ENCODE results near the gene SCGB3A2.

The SCGB3A2 gene

DNA sequence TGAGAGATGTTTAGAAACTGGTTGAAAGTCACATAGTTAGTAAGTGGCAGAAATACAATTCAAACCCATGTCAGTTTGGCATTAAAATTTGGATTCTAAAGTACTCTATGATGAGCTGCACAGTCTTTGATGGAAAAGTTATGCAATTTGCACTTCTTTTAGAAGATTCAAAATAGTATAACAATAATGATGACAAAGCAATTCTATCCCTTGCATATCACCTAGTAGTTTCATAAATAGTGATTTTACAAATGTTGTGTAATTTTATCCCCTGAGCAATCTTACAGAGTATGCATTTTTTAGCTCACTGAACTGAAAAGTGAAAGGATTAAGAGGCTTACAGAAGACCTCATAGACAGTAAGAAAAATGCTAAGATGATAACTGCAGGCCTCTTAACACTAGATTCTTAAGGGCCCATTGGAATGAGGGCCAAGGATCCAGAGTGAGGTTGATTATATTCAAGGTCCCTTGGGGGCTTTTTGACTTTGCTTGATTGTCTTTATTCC is 24.2 kb downstream of the SCGB3A2 start:
- in situ Hi-C loops (cut with MboI; ENCODE audit: low sequenced_read_pairs) = no loop called here

DNA sequence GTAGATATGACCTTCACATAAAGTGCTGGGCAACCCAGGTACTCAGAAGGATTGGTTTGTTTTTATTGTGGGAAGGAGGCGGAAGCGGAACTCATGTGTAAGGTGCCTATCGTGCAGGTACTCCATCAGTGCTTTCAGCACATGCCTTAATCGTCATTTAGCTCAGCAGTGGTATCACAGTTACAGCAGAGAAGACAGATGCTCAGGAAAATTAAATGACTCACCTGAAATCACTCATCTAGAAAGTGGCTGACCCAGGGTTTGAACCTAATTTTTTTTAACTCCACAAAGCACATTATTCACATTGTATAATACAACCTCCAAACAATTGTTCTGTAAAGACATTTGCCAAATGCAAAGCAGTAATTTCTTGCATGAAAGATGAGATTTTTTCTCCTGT is 25.6 kb downstream of the SCGB3A2 start:
- in situ Hi-C loops (cut with MboI; ENCODE audit: low sequenced_read_pairs) = no loop called here

GRCh38 chr5:147906326-147907095 is 28.0 kb downstream of the SCGB3A2 start, which contains the start of gene C5orf46:
TSS of gene C5orf46 (minus strand) at chr5:147906538. CDS start at chr5:147906501, 37 bp downstream.
- in situ Hi-C loops (cut with MboI; ENCODE audit: low sequenced_read_pairs) = no loop called here

GRCh38 chr5:147911427-147911826 is 32.9 kb downstream of the SCGB3A2 start:
- in situ Hi-C loops (cut with MboI; ENCODE audit: low sequenced_read_pairs) = no loop called here

GRCh38 chr5:147912011-147912410 is 33.5 kb downstream of the SCGB3A2 start:
- in situ Hi-C loops (cut with MboI; ENCODE audit: low sequenced_read_pairs) = no loop called here

GRCh38 chr5:147913786-147914185 is 35.3 kb downstream of the SCGB3A2 start:
- in situ Hi-C loops (cut with MboI; ENCODE audit: low sequenced_read_pairs) = no loop called here

DNA sequence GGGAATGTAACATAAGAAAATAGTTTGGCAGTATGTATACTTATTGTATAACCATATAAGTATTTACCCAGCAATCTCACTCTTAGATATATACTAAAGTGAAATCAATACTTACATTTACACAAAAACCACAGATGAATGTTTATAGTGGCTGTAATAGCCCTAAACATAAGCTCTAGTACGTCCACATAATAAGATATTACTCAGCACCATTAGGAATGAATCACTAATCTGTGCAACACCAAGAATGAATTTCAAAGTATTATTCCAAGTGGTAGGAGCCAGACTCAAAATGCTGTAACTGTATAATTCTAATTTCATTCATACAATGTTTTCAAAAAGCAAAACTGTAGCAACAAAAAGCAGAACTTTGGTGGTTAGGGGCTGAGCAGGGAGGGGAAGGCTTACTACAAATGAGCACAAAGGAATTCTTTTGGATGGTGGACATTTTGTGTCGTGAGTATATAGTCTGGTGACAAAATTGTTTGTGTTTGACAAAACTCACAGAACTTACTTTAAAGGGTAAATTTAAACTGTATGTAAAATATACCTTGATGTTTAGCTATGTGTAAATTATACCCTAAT is 39.7 kb downstream of the SCGB3A2 start:
- in situ Hi-C loops (cut with MboI; ENCODE audit: low sequenced_read_pairs) = no loop called here

GRCh38 chr5:147918899-147919298 is 40.4 kb downstream of the SCGB3A2 start:
- in situ Hi-C loops (cut with MboI; ENCODE audit: low sequenced_read_pairs) = no loop called here

GRCh38 chr5:147920420-147921030 is 42.0 kb downstream of the SCGB3A2 start:
- in situ Hi-C loops (cut with MboI; ENCODE audit: low sequenced_read_pairs) = no loop called here

GRCh38 chr5:147921136-147921535 is 42.6 kb downstream of the SCGB3A2 start:
- in situ Hi-C loops (cut with MboI; ENCODE audit: low sequenced_read_pairs) = no loop called here

GRCh38 chr5:147925020-147925419 is 46.5 kb downstream of the SCGB3A2 start:
- in situ Hi-C loops (cut with MboI; ENCODE audit: low sequenced_read_pairs) = no loop called here

GRCh38 chr5:147927901-147928300 is 49.4 kb downstream of the SCGB3A2 start:
- in situ Hi-C loops (cut with MboI; ENCODE audit: low sequenced_read_pairs) = no loop called here

- in situ Hi-C loops (cut with MboI; ENCODE audit: low sequenced_read_pairs) = no loop called here
Observed at GRCh38 chr5:147930769-147931168, 52.3 kb downstream of the SCGB3A2 start.
